Right lobe of liver (tissue), 4 donors: ENCODE measurements around the gene POU2F3.

Source experiments
- CTCF ChIP-seq, 4 donors: fragments of 200-600 bp in 3 of 4; fragments of 450-650 bp in 1 of 4; IDR thresholded peaks; one replicate each; pipeline versions ENCODE4 v1.5.1 to v1.8.0; 2016 to 2022; ENCODE audit warnings: antibody characterized with exemption in 4 of 4, mild to moderate bottlenecking in 2 of 4
- POLR2A ChIP-seq: fragments of 450-650 bp; IDR thresholded peaks from one replicate; pipeline ENCODE4 v1.6.1; 2017; ENCODE audit warnings: antibody characterized with exemption, mild to moderate bottlenecking
- donor health status: DM: no; HTN: no; CAD: no.
- donor health status: DM: no; HTN: no; CAD: no.
- donor health status: DM: no; HTN: yes; CAD: no.

GRCh38 chr11:120296554-120296953, 56.6 kb downstream of the POU2F3 start:
- TF ChIP-seq CTCF (IDR thresholded peaks at IDR 0.05): no peak
- TF ChIP-seq POLR2A: no peak
